ENCODE data around the gene AMOT. TPM values are rescaled to one million over a fixed set of nuclear protein-coding genes. Genes with fewer than 3 reads are reported as not detected.

The AMOT gene, protein sequence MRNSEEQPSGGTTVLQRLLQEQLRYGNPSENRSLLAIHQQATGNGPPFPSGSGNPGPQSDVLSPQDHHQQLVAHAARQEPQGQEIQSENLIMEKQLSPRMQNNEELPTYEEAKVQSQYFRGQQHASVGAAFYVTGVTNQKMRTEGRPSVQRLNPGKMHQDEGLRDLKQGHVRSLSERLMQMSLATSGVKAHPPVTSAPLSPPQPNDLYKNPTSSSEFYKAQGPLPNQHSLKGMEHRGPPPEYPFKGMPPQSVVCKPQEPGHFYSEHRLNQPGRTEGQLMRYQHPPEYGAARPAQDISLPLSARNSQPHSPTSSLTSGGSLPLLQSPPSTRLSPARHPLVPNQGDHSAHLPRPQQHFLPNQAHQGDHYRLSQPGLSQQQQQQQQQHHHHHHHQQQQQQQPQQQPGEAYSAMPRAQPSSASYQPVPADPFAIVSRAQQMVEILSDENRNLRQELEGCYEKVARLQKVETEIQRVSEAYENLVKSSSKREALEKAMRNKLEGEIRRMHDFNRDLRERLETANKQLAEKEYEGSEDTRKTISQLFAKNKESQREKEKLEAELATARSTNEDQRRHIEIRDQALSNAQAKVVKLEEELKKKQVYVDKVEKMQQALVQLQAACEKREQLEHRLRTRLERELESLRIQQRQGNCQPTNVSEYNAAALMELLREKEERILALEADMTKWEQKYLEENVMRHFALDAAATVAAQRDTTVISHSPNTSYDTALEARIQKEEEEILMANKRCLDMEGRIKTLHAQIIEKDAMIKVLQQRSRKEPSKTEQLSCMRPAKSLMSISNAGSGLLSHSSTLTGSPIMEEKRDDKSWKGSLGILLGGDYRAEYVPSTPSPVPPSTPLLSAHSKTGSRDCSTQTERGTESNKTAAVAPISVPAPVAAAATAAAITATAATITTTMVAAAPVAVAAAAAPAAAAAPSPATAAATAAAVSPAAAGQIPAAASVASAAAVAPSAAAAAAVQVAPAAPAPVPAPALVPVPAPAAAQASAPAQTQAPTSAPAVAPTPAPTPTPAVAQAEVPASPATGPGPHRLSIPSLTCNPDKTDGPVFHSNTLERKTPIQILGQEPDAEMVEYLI
- total RNA-seq: 43.3 TPM

DNA sequence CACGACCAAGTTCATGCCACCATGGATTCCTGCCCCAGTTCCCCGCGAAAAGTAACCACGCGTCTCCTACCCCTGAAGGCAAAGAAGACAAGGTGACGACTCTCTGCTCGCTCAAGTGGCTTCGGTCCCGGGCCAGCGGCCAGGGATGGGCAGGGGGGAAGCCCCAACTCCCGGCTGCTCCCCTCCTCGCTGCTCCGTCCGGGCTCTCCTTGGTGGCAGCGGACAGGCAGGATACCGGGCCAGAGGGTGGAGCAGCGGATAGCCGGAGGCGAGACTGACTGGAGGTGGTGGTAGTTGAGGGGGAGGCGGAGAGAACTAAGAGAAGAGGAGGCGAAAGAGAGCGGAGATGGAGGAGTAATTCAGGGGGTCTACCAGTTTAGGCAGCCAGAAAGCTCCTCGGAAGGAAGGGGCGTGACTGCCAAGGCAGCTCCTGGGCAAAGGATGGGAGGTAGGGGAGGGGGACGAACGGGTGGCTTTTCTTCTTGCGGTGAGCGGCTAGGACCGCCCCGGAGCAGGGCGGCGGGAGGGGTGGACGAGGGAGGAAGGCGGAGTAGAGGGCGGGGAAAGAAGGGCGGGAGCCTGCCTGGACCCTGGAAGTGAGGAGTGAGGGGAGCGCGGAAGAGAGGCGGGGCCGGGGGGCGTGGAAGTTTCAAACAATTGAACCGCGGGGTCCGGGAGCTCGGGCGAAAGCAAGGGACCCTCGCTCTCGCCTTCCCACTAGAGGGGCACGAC, at the start of gene AMOT:
TSS of gene AMOT (minus strand) at position 450 of the 732 bp plus-strand sequence. CDS start 17,705 bp downstream, outside the sequence.

Small RNAs within 50 kb of the gene (small RNA-seq; reads per million reads assigned to genes)
- gene RN7SL266P (ENCODE audit: low replicate concordance): not detected

Other genes starting within 250 kb of the AMOT start
- gene LHFPL1, start 160.9 kb downstream of the AMOT start, total RNA-seq: 0.47 TPM

Measured in metanephros (tissue), 2 donors.